Panc1 (cell line): ENCODE measurements around the gene SEL1L3. TPM values are rescaled to one million over a fixed set of nuclear protein-coding genes. Genes with fewer than 3 reads are reported as not detected.

Experiments
- ATAC-seq: fragments of 200-7000 bp; cut with Tn5 transposase; 2 replicates; pipeline ENCODE4 v1.9.1; 2020; ENCODE audit warnings: mild to moderate bottlenecking, moderate library complexity
- BruUV-seq: library from RNA; stranded (reverse); fragments of 400-500 nt; replicated peaks from 2 replicates; lab custom pipeline; 2021; lab: Mats Ljungman, UMichigan
- CTCF ChIA-PET: fragments of 300-600 bp; sonication (Branson Sonifier 250); formaldehyde crosslinking; loops from one replicate; lab custom pipeline; 2022; ENCODE audit warnings: antibody characterized with exemption; lab: Charles Lee
- POLR2A ChIA-PET: fragments of 300-600 bp; sonication (Branson Sonifier 250); formaldehyde crosslinking; loops from one replicate; lab custom pipeline; 2022; ENCODE audit warnings: antibody characterized with exemption; lab: Charles Lee
- DNase-seq: peaks from one replicate; pipeline ENCODE4 v3.0.0-alpha.2; 2010; ENCODE audit warnings: low read depth, low spot score
- H3K27ac ChIP-seq: 2 replicates; pipeline ENCODE4 v1.5.1; 2011; ENCODE audit warnings: mild to moderate bottlenecking, low read length, inconsistent platforms
- H3K27me3 ChIP-seq: fragments of 200-500 bp; sonication (Bioruptor generic); 2 replicates; pipeline ENCODE4 v1.6.0; 2014; ENCODE audit warnings: low read length, inconsistent platforms; ENCODE audit not compliant: control insufficient read depth, insufficient read depth
- H3K36me3 ChIP-seq: fragments of 200-500 bp; sonication (Bioruptor generic); 2 replicates; pipeline ENCODE4 v1.5.1; 2014; ENCODE audit warnings: inconsistent platforms, mild to moderate bottlenecking, low read length, moderate library complexity; ENCODE audit not compliant: control insufficient read depth, insufficient read depth
- H3K4me1 ChIP-seq: 2 replicates; pipeline ENCODE4 v1.5.1; 2011; ENCODE audit warnings: inconsistent platforms, mild to moderate bottlenecking, low read length, moderate library complexity; ENCODE audit not compliant: control insufficient read depth, insufficient read depth
- H3K4me3 ChIP-seq, 2 experiments: 2 replicates each; pipeline ENCODE4 v1.5.1; 2011 to 2012; ENCODE audit warnings: low read depth in 2 of 2, low read length in 2 of 2, mild to moderate bottlenecking in 2 of 2, inconsistent platforms in 1 of 2, moderate library complexity in 1 of 2
- H3K9me3 ChIP-seq: fragments of 200-500 bp; sonication (Bioruptor generic); 2 replicates; pipeline ENCODE4 v1.5.1; 2014; ENCODE audit warnings: low read depth, mild to moderate bottlenecking, inconsistent platforms, low read length, moderate library complexity; ENCODE audit not compliant: control insufficient read depth, insufficient read depth
- POLR2AphosphoS5 ChIP-seq: IDR thresholded peaks from 2 replicates; pipeline ENCODE4 v1.6.1; 2012; ENCODE audit warnings: mild to moderate bottlenecking, low read depth, low read length, moderate library complexity
- REST ChIP-seq, 2 experiments: IDR thresholded peaks; 2 replicates each; pipeline ENCODE4 v1.6.1; 2011 to 2012; ENCODE audit warnings: low read depth in 2 of 2, control low read depth in 1 of 2, low read length in 1 of 2, mild to moderate bottlenecking in 1 of 2, moderate library complexity in 1 of 2; ENCODE audit not compliant: insufficient read depth in 1 of 2
- SIN3A ChIP-seq: IDR thresholded peaks from 2 replicates; pipeline ENCODE4 v1.6.1; 2012; ENCODE audit warnings: low read depth, mild to moderate bottlenecking, low read length, moderate library complexity, borderline replicate concordance; ENCODE audit not compliant: insufficient read depth
- TCF7L2 ChIP-seq: IDR thresholded peaks from 2 replicates; pipeline ENCODE4 v1.6.1; 2011; ENCODE audit warnings: mild to moderate bottlenecking, low read depth, low read length, inconsistent platforms
- in situ Hi-C: cut with HindIII; loops from 2 replicates; pipeline ENCODE4 v1.10.0; 2016; ENCODE audit warnings: low sequenced_read_pairs, low pct_unique_long_range_greater_than_20kb
- intact Hi-C: fragments of 100-400 bp; cut with micrococcal nuclease; formaldehyde crosslinking; loops from one replicate; pipeline ENCODE4 v1.10.0; 2022; ENCODE audit not compliant: unreplicated experiment
- total RNA-seq: library from RNA; stranded (reverse); gene quantifications from one replicate; pipeline ENCODE4 v1.2.1, GENCODE V29; 2021; ENCODE audit not compliant: unreplicated experiment
- TF ChIP-seq, protein P1 (sequence below): fragments of 450-650 bp; IDR thresholded peaks from 2 replicates; pipeline ENCODE4 v1.5.1; 2017; ENCODE audit warnings: mild to moderate bottlenecking

SEL1L3 gene
- total RNA-seq, 1 experiment from 2014 or later: 1.1 TPM

DNA sequence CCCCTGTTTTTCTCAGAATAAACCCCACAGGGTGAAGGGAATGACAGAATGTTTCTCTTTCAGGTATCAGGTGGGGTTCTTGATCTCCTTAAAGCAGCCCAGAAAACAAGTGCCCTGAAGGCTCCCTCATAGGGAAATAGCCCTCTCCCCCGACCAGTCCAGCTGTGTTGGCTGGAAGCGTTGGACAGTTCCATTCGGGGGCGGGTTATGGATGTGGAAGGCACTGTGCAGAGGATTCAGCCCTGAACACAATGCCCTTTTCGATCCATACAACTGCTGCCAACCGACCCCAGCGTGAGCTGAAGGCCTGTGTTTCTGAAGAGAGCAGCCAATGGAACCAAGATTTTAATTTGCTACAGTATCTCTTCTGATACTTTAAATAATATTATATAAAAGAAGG lies 41.5 kb downstream of the SEL1L3 start:
- no peaks in the 10 kb centered on the region for H3K27me3 ChIP-seq
- no TSS peak for BruUV-seq
- no peaks in the 10 kb centered on the region for H3K9me3 ChIP-seq
- no peaks in the 10 kb centered on the region for H3K36me3 ChIP-seq
- in situ Hi-C loops: no loop called here
- ChIA-PET CTCF (no interaction called here), POLR2A (no interaction called here)
- no peak overlapping the region for H3K4me3 ChIP-seq
- no peaks in the 10 kb centered on the region for H3K4me1 ChIP-seq
- DNase-seq (no peak), ATAC-seq (no peak)
- TF ChIP-seq REST (IDR thresholded peaks at IDR 0.05; ENCODE audit: insufficient read depth in 1 of 2, low read depth in 2 of 2, low read length in 1 of 2): no peak
- no peak for TF ChIP-seq SIN3A
- TF ChIP-seq, protein P1, sequence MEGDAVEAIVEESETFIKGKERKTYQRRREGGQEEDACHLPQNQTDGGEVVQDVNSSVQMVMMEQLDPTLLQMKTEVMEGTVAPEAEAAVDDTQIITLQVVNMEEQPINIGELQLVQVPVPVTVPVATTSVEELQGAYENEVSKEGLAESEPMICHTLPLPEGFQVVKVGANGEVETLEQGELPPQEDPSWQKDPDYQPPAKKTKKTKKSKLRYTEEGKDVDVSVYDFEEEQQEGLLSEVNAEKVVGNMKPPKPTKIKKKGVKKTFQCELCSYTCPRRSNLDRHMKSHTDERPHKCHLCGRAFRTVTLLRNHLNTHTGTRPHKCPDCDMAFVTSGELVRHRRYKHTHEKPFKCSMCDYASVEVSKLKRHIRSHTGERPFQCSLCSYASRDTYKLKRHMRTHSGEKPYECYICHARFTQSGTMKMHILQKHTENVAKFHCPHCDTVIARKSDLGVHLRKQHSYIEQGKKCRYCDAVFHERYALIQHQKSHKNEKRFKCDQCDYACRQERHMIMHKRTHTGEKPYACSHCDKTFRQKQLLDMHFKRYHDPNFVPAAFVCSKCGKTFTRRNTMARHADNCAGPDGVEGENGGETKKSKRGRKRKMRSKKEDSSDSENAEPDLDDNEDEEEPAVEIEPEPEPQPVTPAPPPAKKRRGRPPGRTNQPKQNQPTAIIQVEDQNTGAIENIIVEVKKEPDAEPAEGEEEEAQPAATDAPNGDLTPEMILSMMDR: no peak
- intact Hi-C loops: no loop called here
- no peak overlapping the region for H3K27ac ChIP-seq

GRCh38 chr4:25818876-25819275 lies 43.9 kb downstream of the SEL1L3 start:
- no peaks in the 10 kb centered on the region for H3K4me1 ChIP-seq
- CTCF ChIA-PET: no interaction called here
- POLR2A ChIA-PET: no interaction called here
- intact Hi-C loops (no loop called here), in situ Hi-C loops (no loop called here)
- ATAC-seq (no peak), DNase-seq (no peak)
- no peaks in the 10 kb centered on the region for H3K9me3 ChIP-seq
- no TSS peak for BruUV-seq
- no peaks in the 10 kb centered on the region for H3K27me3 ChIP-seq
- TF ChIP-seq SIN3A: no peak
- TF ChIP-seq REST (IDR thresholded peaks at IDR 0.05; ENCODE audit: insufficient read depth in 1 of 2, low read depth in 2 of 2, low read length in 1 of 2): no peak
- TF ChIP-seq TCF7L2: no peak
- TF ChIP-seq POLR2AphosphoS5: no peak
- TF ChIP-seq, protein P1: no peak
- no peak overlapping the region for H3K4me3 ChIP-seq
- no peaks in the 10 kb centered on the region for H3K36me3 ChIP-seq
- H3K27ac ChIP-seq: no peak overlapping the region
